Stimulated activated CD8-positive, alpha-beta memory T cell treated with anti-CD3 and anti-CD28 coated beads, Interleukin-4, amount 100 ng/mL, for 1 hour (primary cell): Measurements from ENCODE around the gene YY1.
A peak's percentile ranks its signal among the peaks of the same experiment; 100 is the strongest.
"Not testable (repeated sequence)": the region's sequence is repeated elsewhere in the genome, so short reads cannot be mapped to it uniquely, and the experiment has no call there.

Experiments used
- DNase-seq, 2 donors: peaks; one replicate each; pipeline ENCODE4 v3.0.0-alpha.2; 2020; ENCODE audit warnings: low read depth in 2 of 2, low spot score in 1 of 2

The YY1 gene

DNA sequence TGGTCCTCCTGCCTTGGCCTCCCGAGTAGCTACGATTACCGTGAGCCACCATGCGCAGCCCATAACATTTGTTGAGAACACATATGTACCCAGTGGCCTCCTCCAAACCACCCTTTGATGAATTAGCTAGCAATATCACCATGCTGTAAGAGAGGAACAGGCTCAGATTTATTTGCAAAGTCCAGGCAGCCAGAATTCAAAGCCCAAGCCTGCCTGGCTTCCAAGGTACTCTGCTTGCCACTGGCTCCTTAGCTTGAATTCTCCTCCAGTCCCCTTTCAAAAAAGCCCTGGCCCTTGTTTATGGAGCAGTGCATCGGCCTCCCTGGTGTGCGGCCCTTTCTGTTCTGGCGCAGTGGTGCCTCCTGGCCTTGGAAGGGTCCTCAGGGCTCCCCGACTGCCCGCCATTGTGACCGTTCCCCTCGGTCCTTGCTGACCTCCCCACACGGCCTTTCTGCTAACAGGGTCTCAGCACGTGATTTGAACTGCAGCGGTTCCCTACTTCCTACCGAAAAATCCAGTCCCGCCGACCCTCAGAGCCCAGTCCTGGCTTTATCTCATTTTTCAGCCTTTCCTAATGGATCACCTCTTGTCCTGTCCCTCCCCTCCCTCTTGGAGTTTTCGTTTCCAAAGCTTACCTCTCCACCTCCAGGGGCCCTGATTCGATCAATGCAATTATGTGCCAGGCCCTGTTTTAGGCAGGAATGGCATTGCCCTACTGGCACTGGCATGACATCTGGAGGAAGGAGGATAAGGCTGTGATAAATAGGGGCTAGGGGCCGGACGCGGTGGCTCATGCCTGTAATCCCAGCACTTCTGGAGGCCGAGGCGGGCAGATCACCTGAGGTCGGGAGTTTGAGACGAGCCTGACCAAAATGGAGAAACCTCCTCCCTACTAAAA lies 45.3 kb downstream of the YY1 start:
- no peak for DNase-seq

DNA sequence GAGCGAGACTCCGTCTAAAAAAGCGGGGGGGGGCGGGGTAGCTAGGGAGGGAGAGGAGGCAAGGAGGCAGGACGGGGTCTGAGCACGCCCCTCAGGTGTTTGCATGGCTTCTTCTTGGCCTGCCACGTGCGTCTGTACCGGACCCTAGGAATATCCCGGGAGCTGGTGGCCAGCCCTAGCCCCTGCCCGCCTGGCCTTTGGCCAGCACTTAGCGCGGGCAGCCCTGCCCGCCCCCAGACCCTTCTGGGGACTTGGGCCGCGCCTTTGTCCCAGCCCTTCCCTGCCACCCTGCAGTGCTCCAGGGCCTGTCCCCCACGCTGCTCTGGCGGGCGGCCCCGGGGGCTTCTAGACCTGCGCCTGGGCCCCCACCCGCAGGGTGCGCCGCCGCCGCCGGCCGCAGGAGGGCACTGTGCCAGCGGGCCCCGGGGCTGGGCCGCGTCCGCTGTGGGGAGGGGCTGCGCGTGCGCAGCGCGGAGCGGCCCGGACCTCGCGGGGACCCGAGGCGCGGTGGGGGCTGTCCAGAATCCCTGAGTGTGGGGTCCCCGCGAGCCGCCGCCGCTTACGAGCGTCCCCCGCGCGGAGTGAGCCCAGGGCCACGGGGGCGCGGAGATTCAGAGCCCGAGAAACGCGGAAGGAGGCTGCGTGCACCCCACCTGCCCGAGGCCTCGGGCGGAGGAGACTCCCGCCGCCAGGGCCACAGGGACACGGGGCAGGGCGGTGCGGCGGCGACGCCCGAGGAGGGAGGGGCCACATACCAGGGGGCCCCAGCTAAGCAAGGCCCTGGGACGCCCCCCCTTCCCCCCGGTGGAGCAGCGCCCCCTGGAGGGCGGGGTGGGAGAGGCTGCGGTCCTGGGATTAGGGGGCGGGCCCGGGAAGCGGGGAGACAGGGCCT lies 46.3 kb downstream of the YY1 start:
- DNase-seq, result peak; percentile 52 to 59

DNA sequence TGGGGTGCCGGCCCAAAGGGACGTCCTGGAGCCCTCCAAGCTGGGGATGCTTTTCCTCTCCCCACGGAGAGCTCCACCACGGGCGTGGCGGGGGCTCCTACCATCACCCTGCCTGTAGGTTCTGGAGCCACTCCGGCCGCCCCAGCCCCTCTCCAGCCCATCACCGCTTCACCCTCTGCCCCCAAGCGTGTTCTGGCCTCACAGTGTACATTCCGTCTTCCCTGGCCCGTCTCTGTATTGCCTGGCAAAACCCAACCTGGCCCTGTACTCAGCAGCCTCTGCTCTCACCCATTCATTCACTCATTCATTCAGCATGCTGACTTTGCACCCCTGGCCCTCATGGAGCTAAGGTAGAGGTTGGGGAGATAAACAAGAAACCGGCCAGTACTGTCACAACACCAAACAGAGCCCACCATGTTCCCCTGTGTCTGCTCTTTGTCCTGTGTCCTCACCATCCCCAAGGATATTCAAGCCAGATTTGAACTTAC lies 47.0 kb downstream of the YY1 start:
- no peak for DNase-seq

DNA sequence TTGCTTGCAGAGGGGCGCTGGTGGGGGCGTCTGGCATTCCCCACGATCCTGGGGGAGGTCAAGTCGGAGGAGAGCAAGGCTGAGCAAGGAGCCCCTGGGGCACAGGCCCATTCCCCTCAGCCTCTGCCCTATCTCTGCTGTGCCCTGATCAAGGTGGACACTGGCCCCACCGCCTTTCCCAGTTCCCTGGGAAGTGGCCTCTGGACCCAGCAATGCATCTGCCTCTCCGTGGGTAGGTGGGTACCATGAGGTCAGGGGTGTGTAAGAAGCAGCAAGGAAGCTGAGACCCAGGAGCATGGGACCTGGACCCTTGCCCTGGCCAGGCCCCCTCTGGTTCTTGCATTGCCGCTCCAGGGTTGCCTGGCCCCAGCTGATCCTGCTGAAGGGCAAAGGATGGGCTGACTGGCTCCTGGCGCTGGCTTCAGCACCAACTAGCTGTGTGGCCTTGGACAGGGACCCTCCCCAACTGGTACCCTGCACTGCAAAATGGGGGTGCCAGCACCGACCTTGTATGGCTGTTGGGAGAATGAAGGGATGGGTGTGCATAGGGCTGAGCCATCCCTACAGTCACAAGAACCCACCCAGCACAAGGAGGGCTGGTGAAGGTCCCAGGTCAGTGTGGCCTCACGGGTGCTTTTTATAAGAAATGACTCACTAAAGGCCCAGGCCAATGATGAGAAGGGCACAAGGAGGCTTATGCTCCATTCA lies 47.7 kb downstream of the YY1 start:
- no peak for DNase-seq

DNA sequence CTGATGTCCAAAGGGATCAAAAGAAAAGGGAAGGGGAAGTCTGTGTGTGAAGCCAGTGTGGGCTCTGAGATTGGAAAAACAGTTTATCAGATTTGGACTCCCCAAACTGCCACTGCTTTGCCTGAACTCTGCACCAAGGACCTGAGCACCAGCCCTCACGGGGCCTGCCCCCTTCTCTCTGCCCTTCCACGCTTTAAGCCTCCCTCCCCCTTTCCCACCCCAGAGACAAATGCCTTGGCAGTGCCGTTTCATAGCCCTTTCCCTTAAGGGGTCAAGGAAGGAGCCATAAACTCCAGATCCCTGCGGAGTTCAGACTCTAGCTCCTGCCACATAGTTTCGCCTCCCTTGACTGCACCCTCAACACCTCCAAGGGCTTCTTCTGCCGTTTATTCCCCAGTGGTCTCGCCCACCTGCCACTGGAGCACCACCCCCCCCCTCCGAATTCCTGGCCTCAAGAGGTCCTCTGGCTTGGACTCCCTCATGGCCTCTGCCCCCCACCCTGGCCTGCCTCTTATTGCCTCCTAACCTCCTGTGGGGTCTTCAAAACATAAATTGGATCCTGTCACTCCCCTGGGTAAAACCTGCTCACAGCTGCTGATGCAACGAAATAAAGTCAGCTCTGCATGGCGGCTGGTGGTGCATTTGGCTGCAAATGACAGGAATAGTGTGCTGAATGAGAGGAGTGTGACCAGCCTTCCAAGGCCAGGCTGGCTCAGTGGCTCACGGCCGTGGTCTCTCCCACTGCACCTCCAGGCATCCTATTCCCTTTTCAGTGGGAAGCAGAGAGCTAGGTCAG lies 48.5 kb downstream of the YY1 start:
- no peak for DNase-seq

DNA sequence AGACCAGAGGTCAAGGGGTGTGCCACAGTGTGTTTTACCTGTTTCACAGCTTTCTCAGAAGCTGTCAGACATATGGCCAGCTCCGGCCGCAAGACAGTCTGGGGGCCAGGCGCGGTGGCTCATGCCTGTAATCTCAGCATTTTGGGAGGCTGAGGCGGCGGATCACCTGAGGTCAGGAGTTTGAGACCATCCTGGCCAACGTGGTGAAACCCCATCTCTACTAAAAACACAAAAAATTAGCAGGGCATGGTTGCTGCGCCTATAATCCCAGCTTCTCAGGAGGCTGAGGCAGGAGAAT lies 49.0 kb downstream of the YY1 start:
- DNase-seq, result not testable (repeated sequence)

DNA sequence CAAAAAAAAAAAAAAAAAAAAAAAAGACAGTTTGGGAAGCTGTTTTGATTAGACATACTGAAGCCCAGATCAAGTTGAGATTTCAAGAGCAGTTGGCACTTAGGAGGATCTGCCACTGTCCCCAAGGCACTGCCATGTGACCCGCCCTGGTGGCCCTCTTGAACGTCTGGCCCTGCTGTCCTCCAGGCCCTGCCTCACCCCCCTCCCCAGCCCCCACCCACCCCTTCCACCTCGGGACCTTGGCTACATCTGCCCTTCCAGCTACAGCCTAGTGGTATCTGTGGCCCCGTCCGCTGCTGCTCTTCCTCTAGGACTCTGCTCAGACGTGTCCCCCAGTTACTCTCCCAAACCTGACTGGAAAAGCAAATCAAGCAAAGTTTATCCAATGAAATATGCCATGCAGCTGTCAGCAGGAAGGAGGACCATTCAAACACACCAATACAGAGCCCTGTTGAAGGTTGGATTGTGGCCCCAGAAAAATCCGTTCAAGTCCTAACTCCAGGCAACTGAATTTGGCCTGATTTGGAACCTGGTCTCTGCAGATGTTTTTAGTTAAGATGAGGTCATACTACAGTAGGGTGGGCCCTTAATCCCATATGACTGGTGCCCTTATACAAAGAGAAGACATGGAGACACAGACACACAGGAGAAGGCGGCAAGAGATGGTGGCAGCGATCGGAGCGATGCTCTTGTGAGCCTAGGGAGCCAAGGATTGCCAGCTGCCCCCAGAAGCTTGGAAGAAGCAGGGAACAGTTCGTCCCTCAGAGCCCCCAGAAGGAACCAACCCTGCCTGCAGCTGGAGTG lies 49.6 kb downstream of the YY1 start:
- DNase-seq, result no peak

DNA sequence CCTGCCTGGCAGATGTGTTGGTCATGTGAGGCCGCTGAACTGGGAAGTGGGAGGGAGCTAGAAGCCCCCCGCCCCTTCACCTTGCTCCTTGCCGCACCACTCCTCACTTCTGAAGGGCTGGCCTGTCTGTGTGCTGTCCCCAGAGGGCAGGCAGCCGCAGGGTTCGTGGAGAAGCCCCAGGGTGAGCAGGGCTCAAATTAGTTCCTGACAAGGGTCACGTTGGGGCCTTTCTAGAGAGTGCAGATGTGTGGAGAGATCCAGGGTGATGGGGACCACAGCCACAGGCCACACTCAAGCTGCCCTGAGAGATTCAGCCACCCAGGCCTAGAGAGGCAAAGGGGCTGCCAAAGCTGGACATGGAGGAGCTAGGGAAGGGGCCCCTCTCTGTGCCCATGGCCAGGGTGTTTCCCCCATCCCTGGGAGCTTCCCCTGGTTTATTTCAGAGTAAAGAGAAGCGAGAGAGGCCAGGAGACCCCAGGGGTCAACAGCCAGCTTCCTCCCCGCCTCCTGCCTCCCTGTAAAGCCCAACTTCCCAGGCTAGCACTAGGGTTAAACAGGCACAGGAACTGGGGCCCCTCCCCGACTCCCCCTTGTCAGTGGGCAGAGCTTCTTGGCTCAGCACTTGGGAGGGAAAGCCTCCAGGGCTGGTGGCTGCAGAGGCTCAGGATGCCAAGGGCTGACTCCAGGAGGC lies 51.1 kb downstream of the YY1 start:
- no peak for DNase-seq

DNA sequence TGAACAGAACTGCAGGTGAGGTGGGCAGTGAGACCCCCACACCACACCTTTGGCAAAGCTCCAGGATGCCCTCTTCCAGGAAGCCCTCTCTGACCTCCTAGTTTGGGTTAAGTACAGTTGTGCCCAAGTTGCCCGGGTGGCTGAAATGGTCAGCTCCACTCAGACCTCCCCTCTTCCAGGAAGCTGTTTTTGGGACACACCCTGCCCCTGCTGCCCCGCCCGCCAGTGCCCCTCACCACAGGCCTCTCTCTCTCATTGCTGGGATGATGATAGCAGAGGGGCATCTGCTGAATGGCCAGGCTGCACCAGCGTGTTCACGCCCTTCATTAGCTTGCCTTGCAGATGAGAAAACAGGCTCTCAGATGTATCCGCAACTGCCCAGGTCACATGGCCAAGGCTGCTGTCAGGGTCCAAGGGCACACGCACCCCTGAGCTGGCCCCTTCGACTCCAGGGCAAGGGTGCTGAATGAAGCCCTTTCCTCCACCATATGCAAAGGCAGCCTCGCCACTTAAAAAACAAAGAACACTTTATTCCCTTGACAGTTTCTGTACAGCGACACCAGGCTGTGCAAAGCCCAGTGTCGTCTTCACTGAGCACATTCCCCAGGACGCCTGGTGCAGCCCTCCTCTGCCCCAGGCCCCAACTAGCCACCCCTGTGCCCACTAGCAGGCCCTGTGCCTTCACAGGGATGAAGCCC lies 51.8 kb downstream of the YY1 start:
- no peak for DNase-seq

DNA sequence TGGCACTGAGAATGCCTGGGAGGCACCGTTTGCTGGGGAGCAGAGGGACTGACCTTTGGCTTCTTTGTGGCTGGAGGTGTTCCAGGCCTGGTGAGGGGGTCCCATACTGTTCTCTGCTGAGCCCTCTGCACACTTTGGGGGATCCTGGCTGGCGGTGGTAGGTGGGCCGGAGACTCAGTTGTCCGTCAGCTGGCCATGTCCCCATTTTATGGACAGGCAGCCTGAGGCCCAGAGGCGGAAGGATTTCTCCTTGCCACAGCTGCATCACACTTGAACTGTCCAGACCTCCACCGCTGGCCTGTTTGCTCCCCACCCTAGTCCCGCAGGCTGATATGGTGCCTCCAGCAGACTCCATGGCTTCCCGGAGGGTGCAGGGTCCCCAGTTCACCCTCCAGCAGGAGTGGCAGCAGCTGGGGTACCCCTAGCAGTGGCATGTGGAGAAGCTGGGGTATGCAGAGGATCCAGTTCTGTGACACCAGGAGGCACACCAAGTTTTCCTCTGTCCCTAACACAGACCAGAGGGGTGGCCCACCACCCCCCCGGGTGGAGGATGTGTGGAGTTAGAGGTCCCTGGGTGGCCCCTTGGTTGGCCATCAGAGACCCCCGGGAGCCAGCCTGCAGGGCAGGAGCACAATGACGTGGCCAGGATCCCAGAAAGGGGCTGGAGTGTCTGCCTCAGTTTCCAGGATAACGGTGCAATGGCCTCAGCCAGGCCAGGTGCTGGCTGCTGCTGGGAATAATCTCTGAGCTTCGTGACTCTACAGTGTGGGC lies 52.5 kb downstream of the YY1 start:
- DNase-seq, result no peak

DNA sequence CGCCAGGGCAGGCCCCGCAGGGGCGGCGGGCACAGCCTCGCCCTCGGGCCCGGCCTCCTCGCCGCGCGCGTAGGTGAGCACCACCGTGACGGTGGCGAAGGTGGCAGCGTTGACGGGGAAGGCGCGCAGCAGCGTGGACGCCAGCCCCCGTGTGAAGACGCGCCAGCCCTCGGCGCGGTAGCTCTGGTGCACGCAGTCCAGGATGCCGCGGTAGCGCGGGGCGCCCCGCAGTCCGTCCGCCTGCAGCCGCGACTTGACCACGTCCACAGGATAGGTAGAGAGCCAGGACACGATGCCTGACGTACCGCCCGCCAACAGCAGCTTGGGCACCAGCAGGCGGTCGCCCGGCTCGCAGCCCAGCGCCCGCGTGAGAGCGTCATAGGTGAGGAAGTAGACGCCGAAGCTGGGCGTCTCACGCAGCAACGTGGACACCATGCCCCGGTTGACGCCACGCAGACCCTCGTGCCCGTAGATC lies 53.4 kb downstream of the YY1 start:
- no peak for DNase-seq

DNA sequence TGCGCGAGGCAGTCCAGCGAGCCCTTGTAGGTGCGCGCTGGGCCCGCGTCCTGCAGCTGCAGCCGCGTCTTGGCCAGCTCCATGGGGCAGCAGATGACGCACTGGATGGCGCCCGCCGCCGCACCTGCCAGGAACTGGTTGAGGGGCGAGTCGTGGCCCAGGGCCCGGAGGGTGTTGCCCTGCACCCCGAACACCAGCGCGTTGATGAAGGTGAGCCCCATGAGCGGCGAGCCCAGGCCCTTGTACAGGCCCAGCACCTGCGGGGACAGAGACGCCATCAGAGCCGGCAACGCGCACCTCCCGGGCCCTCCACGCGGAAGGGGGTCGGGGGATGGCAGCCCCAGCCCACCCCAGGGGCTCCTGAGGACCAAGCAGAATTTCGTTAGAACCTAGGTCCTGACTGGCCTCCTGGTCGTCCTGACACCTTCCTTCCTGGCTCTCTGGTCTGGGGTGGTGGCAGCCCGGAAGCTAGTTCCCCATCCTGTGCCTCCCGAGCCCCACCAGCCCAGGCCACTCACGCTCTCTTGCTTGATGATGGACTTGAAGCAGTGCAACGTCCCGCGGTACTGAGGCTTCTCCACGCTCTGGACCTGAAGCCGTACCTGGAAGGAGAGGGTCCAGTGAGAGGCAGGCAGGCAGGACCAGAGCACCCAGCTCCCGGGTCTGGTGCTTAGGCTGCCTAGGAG lies 54.0 kb downstream of the YY1 start:
- no peak for DNase-seq

DNA sequence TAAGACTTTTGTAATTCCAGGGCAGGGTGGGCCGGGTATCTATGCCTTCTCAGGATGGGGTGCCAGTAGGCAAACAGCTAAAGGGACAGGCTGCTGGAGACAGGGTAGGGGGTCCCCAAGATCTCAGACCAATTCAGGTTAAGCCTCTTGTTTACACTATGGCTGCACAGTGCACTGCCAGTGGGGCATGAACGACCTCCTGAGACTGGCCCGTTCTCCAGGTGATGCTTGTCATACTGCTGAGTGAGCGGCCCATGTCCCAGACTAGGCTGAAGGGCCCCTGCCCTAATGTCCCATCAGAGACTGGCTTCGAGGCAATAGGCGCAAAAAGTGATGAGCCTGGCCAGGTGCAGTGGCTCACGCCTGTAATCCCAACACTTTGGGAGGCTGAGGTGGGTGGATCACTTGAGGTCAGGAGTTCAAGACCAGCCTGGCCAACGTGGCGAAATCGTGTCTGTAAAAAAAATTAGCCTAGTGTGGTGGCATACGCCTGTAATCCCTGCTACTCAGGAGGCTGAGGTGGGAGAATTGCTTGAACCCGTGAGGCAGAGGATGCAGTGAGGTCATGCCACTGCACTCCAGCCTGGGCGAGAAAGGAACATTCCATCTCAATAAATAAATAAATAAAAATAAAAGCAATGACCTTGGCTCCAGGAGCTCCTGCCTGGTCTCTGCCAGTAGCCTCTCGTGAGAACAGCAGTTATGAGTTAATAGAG lies 54.7 kb downstream of the YY1 start:
- DNase-seq, result no peak

DNA sequence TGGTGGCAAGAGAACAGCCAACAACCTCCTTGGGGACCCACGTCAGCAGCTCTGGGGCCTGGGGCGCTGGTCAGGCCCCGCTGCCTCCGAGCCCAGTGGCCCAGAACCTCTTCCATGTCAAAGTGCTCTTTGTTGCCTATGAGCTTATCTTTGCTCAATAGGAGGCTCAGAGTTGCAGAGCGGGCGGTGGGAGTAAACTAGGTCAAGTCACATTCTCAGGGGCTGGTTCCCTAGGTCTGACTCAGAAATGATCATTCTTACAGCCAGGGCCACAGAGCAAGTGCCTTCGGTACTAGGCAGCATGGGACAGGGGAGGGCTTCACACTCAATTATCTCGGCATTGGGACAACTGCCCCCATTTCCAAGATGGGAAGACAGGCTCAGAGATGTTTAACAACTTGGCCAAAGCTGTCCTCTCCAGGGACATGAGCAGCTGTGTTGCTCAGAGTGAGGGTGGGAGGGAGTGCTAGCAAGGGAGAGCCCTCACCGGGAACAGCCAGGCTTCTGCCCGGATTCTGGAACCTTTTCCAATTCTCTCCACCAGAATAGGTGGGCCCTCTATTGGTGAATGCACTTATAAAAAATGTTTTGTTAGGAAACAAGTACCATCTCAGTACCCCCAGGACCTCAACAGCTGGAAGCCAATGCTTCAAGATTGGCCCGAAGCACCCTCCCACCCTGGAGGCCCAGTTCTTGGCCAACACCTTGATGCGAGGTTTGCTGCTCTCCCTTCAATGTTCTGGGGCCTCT lies 55.4 kb downstream of the YY1 start:
- DNase-seq, result no peak

DNA sequence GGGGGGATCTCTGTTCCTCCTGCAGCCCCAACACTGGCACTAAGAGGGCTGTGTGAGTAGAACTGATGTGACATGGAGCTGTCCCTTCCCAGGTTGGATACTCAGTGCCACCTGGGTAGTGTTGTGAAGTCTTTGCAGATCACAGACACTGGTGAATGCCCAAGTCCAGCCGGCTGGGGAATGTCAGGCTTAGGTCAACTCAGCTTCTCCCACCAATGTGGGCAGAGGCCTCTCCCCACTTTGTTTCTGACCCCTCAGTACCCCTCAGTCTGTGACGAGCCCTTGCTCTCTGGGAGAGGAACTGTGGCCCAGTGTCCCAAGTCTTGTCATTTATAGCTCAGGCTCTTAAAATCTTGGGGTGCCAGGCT lies 56.0 kb downstream of the YY1 start:
- no peak for DNase-seq
